GM13977 (cell line): ENCODE measurements around the gene PAK1IP1.
"Not testable (repeated sequence)": the region's sequence is repeated elsewhere in the genome, so short reads cannot be mapped to it uniquely, and the experiment has no call there.

Experiments used
- DNase-seq: peaks from one replicate; pipeline ENCODE4 v3.0.0; 2012; ENCODE audit warnings: low spot score
- CTCF ChIP-seq: IDR thresholded peaks from 2 replicates; pipeline ENCODE4 v1.5.1; 2012; ENCODE audit warnings: mild to moderate bottlenecking, control low read depth; ENCODE audit not compliant: insufficient read depth; ENCODE audit errors: extremely low read depth, missing control alignments
- in situ Hi-C: fragments of 300-500 bp; cut with MboI; formaldehyde crosslinking; loops from one replicate; pipeline ENCODE4 v1.12.0; 2022; ENCODE audit warnings: low sequenced_read_pairs, low pct_unique_long_range_greater_than_20kb, mixed read lengths, inconsistent platforms; ENCODE audit not compliant: unreplicated experiment

Gene PAK1IP1

GRCh38 chr6:10730254-10730653 is 35.5 kb downstream of the PAK1IP1 start:
- no peak for TF ChIP-seq CTCF
- in situ Hi-C loops: no loop called here
- DNase-seq: no peak

- in situ Hi-C loops: no loop called here
- TF ChIP-seq CTCF: no peak
Observed at GRCh38 chr6:10733151-10733715, 38.5 kb downstream of the PAK1IP1 start.

GRCh38 chr6:10733863-10734262 is 39.1 kb downstream of the PAK1IP1 start:
- no peak for TF ChIP-seq CTCF
- in situ Hi-C loops: no loop called here
- DNase-seq: no peak

More at GRCh38 chr6:10733151-10733715, 38.5 kb downstream of the PAK1IP1 start:
- DNase-seq: no peak

GRCh38 chr6:10736731-10737130 is 42.0 kb downstream of the PAK1IP1 start:
- in situ Hi-C loops: no loop called here
- no peak for TF ChIP-seq CTCF

GRCh38 chr6:10740061-10740460 is 45.3 kb downstream of the PAK1IP1 start:
- TF ChIP-seq CTCF: no peak
- DNase-seq: no peak
- in situ Hi-C loops: no loop called here

More at GRCh38 chr6:10736731-10737130, 42.0 kb downstream of the PAK1IP1 start:
- no peak for DNase-seq

- in situ Hi-C loops, DNase-seq: not testable (repeated sequence)
Observed at GRCh38 chr6:10741643-10742042, 46.9 kb downstream of the PAK1IP1 start.

- DNase-seq: no peak
- in situ Hi-C loops: no loop called here
- TF ChIP-seq CTCF: no peak
Observed at GRCh38 chr6:10742251-10742650, 47.5 kb downstream of the PAK1IP1 start.
